ENCODE measurements around the gene C1R. TPM values are rescaled to one million over a fixed set of nuclear protein-coding genes. Genes with fewer than 3 reads are reported as not detected.

The C1R gene
- total RNA-seq, 2 donors from 2014 or later: 191 to 467 TPM

GRCh38 chr12:7075939-7076338 lies 16.3 kb downstream of the C1R start:
- Histone ChIP-seq H3K27ac (no peak overlapping the region), H3K27me3 (no peaks in the 10 kb centered on the region), H3K36me3 (no peaks in the 10 kb centered on the region), H3K4me1 (peaks cover 0 to 6% of the 10 kb centered on the region in 2 donors), H3K4me3 (no peak overlapping the region), H3K9me3 (no peaks in the 10 kb centered on the region)
- TF ChIP-seq CTCF (IDR thresholded peaks at IDR 0.05): no peak
- no peak for DNase-seq (ENCODE audit: low spot score)

GRCh38 chr12:7075518-7075917 lies 16.7 kb downstream of the C1R start:
- no peak for DNase-seq (ENCODE audit: low spot score)
- no peaks in the 10 kb centered on the region for H3K27me3 ChIP-seq
- H3K4me1 ChIP-seq: peaks cover 0 to 6% of the 10 kb centered on the region in 2 donors
- H3K27ac ChIP-seq: no peak overlapping the region
- H3K36me3 ChIP-seq: no peaks in the 10 kb centered on the region
- no peaks in the 10 kb centered on the region for H3K9me3 ChIP-seq
- H3K4me3 ChIP-seq: no peak overlapping the region
- no peak for TF ChIP-seq CTCF (IDR thresholded peaks at IDR 0.05)

GRCh38 chr12:7073946-7074345 lies 18.3 kb downstream of the C1R start:
- Histone ChIP-seq H3K36me3 (no peaks in the 10 kb centered on the region), H3K4me1 (peaks cover 0 to 7% of the 10 kb centered on the region in 2 donors), H3K27ac (no peak overlapping the region), H3K9me3 (no peaks in the 10 kb centered on the region), H3K27me3 (no peaks in the 10 kb centered on the region), H3K4me3 (no peak overlapping the region)
- no peak for DNase-seq (ENCODE audit: low spot score)
- no peak for TF ChIP-seq CTCF (IDR thresholded peaks at IDR 0.05)

- Histone ChIP-seq H3K36me3 (no peaks in the 10 kb centered on the region), H3K4me3 (no peak overlapping the region), H3K27me3 (no peaks in the 10 kb centered on the region), H3K4me1 (peaks cover 0 to 21% of the 10 kb centered on the region in 2 donors), H3K27ac (no peak overlapping the region), H3K9me3 (no peaks in the 10 kb centered on the region)
- TF ChIP-seq CTCF (IDR thresholded peaks at IDR 0.05): no peak
- DNase-seq (ENCODE audit: low spot score): peak; percentile 23
Measured at GRCh38 chr12:7072554-7072953, 19.7 kb downstream of the C1R start.

- no peaks in the 10 kb centered on the region for H3K36me3 ChIP-seq
- TF ChIP-seq CTCF (IDR thresholded peaks at IDR 0.05): no peak
- H3K4me1 ChIP-seq: peaks cover 0 to 21% of the 10 kb centered on the region in 2 donors
- no peak overlapping the region for H3K4me3 ChIP-seq
- H3K27ac ChIP-seq: no peak overlapping the region
- H3K9me3 ChIP-seq: no peaks in the 10 kb centered on the region
- H3K27me3 ChIP-seq: no peaks in the 10 kb centered on the region
- DNase-seq (ENCODE audit: low spot score): peak; percentile 42
Measured at GRCh38 chr12:7072035-7072434, 20.2 kb downstream of the C1R start.

- H3K36me3 ChIP-seq: no peaks in the 10 kb centered on the region
- no peak for TF ChIP-seq CTCF (IDR thresholded peaks at IDR 0.05)
- H3K9me3 ChIP-seq: no peaks in the 10 kb centered on the region
- H3K4me3 ChIP-seq: no peak overlapping the region
- DNase-seq (ENCODE audit: low spot score): no peak
- H3K27me3 ChIP-seq: no peaks in the 10 kb centered on the region
- peaks cover 0 to 21% of the 10 kb centered on the region in 2 donors for H3K4me1 ChIP-seq
- peak overlapping the region; percentile 49 to 77 for H3K27ac ChIP-seq
Measured at GRCh38 chr12:7069386-7069785, 22.9 kb downstream of the C1R start.

All from right atrium auricular region (tissue), 2 donors.